Heart left ventricle (tissue), 16 donors: ENCODE measurements around the gene NOTUM. TPM values are rescaled to one million over a fixed set of nuclear protein-coding genes. Genes with fewer than 3 reads are reported as not detected.
A peak's percentile ranks its signal among the peaks of the same experiment; 100 is the strongest.

Experiments used
- ATAC-seq, 4 donors: fragments of 200-7000 bp; cut with Tn5 transposase; one replicate each; pipeline ENCODE4 v1.9.1; 2020 to 2022; ENCODE audit warnings: moderate library complexity in 4 of 4, mild to moderate bottlenecking in 3 of 4, moderate number of reproducible peaks in 1 of 4
- DNase-seq, 5 donors: peaks; one replicate each; pipeline ENCODE4 v3.0.0-alpha.2; 2020
- H3K27ac ChIP-seq, 12 donors: fragments of 200-600 bp; sonication (generic) in 4 of 12; one replicate each; pipeline versions ENCODE4 v1.5.0 to v1.8.0; 2016 to 2022; ENCODE audit warnings: mild to moderate bottlenecking in 2 of 12
- H3K27me3 ChIP-seq, 9 donors: fragments of 200-600 bp; sonication (generic) in 2 of 9; one replicate each; pipeline versions ENCODE4 v1.5.1 to v1.8.0; 2016 to 2022; ENCODE audit warnings: mild to moderate bottlenecking in 3 of 9
- H3K36me3 ChIP-seq, 9 donors: fragments of 200-600 bp; sonication (generic) in 2 of 9; one replicate each; pipeline versions ENCODE4 v1.5.0 to v1.8.0; 2018 to 2022; ENCODE audit warnings: mild to moderate bottlenecking in 2 of 9
- H3K4me1 ChIP-seq, 12 donors: fragments of 200-600 bp; sonication (generic) in 4 of 12; one replicate each; pipeline versions ENCODE4 v1.5.0 to v1.8.0; 2016 to 2022; ENCODE audit warnings: mild to moderate bottlenecking in 3 of 12
- H3K4me3 ChIP-seq, 12 donors: fragments of 200-600 bp; sonication (generic) in 4 of 12; one replicate each; pipeline versions ENCODE4 v1.5.0 to v1.8.0; 2017 to 2022; ENCODE audit warnings: mild to moderate bottlenecking in 9 of 12, moderate library complexity in 4 of 12
- H3K9me3 ChIP-seq, 12 donors: fragments of 200-600 bp; sonication (generic) in 4 of 12; one replicate each; pipeline versions ENCODE4 v1.5.0 to v1.8.0; 2016 to 2022; ENCODE audit warnings: mild to moderate bottlenecking in 1 of 12
- CTCF ChIP-seq, 12 donors: fragments of 200-600 bp; sonication (generic) in 4 of 12; IDR thresholded peaks; one replicate each; pipeline versions ENCODE4 v1.5.0 to v1.8.0; 2018 to 2022; ENCODE audit warnings: antibody characterized with exemption in 12 of 12, mild to moderate bottlenecking in 5 of 12
- POLR2A ChIP-seq, 2 donors: fragments of 450-650 bp; IDR thresholded peaks; one replicate each; pipeline ENCODE4 v1.6.1; 2017; ENCODE audit warnings: antibody characterized with exemption in 2 of 2, mild to moderate bottlenecking in 2 of 2, moderate library complexity in 2 of 2
- WGBS, 4 donors: extraction: QIAGEN DNeasy Blood & Tissue Kit in 2 of 4; methylation state at CpG; one replicate each; pipeline versions ENCODE4 v1.1.5 to v1.1.7; 2013 to 2018; 5-methylcytosine and 5-hydroxymethylcytosine counted together
- intact Hi-C, 10 donors: fragments of 100-400 bp; cut with DNase I; formaldehyde crosslinking; loops; one replicate each; pipeline versions ENCODE4 v1.11.1 to v1.14.2; 2022
- polyA plus RNA-seq, 2 donors: library from polyadenylated mRNA; stranded (reverse); fragments of 200-250 nt; gene quantifications; one replicate each; pipeline ENCODE4 v1.2.3, GENCODE V29; 2013
- total RNA-seq, 9 donors: library from RNA; depleted of rRNA in 2 of 9; stranded (reverse); fragments of >200 nt in 2 of 9; fragmentation: NEBNext Ultra II Directional in 3 of 9; extraction: Animal tissue kit (Norgen Biotek cat#: 25700) in 3 of 9; gene quantifications; one replicate each; pipeline versions ENCODE4 v1.1.0 to v1.2.4, GENCODE V29; 2016 to 2023
- donor health status: ischemic (EF 13 %, LVEDD 7.1; RV severe dilation, severe dysfunction).
- donor health status: healthy with polysubstance abuse.
- donor health status: DM: no; HTN: yes; CAD: no.
- donor health status: DM: no; HTN: no; CAD: no.
- donor health status: ischemic (EF 25% LVEDD 6.9; RV normal size, moderate dysfunction).
- donor health status: ischemic (EF 25% LVEDD 5.7; RV mildly dilated, moderate dysfunction).
- donor health status: healthy.
- donor health status: DM: yes; HTN: yes; CAD: no.
- donor health status: ischemic (EF 35%, LVEDD 5.7; RV mildly dilated, moderate dysfunction).
- donor health status: nonischemic (EF 11% LVEDD 7.7; RV severe dilation, severe dysfunction).
- donor health status: DM: yes; HTN: yes; CAD: no.
- donor health status: PGD.
- donor health status: ischemic (EF 29% LVEDD 5.4; RV normal size, mild dysfunction).
- donor health status: nonischemic (EF 23%, LVEDD 6.1; RV moderate dilation, normal function).

The NOTUM gene
- total and polyA plus RNA-seq, 11 donors = 0.25 to 1.6 (median 0.56) TPM; not detected in 3

DNA sequence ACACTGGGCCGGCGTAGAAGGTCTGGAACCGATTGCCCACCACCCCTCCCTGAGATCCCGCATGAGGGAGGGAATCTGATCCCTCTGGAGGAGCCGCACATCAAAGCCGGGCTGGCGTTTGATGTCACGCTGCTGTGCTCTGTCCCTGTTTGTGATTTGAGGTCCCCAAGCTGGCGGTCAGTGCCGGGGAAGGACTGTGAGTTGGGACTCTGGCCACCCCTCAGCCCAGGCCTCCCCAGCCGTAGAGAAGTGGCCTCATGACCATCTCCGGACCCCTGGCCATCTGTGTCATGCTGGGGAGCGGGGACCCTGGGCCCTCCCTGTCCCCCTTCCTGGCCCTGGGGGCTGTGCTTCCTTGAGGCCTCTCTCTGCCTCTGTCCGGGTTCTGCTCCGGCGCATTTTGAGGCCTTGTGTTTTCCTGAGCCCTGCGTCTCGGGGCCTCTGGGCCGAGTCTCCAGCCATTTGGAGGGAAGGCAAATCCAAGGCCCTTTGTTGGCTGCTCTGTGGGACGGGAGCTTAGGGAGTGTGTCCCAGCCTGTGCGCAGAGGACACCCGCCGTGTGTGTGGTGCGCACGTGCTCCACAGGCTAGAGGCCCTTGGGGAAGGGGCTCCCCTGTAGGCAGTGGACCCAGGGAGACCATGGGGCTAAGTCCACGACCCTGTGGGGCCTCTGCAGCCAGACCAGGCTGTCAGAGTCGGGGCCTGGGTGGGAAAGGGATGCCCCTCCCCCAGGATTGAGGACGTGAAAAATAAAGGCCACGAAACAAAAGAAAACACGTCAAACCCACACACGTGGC is 31.5 kb upstream of the NOTUM start:
- intact Hi-C loops = no loop called here
- ATAC-seq = peak in 3 of 4 donors; percentile 1 to 10 (median 2)
- peak overlapping the region in 6 of 12 donors; percentile 8 to 37 (median 29) for H3K4me3 ChIP-seq
- no peaks in the 10 kb centered on the region for H3K27me3 ChIP-seq
- H3K4me1 ChIP-seq = peaks cover 0 to 26% (median 14%) of the 10 kb centered on the region in 12 donors
- no peak for DNase-seq
- H3K9me3 ChIP-seq = no peaks in the 10 kb centered on the region
- TF ChIP-seq POLR2A (IDR thresholded peaks at IDR 0.05) (no peak), CTCF (IDR thresholded peaks at IDR 0.05) (no peak)
- 75 to 91% (median 78%) methylated on average over 9 to 31 of the region's 31 CpGs for WGBS, 4 donors
- H3K27ac ChIP-seq = peak overlapping the region; percentile 42 to 86 (median 78)
- H3K36me3 ChIP-seq = peaks cover 0 to 27% (median 6%) of the 10 kb centered on the region in 9 donors

GRCh38 chr17:81991684-81992305 is 30.8 kb upstream of the NOTUM start:
- peaks cover 0 to 26% (median 14%) of the 10 kb centered on the region in 12 donors for H3K4me1 ChIP-seq
- 29 to 55% (median 43%) methylated on average over 11 to 31 of the region's 31 CpGs for WGBS, 4 donors
- peak overlapping the region in 6 of 12 donors; percentile 8 to 37 (median 29) for H3K4me3 ChIP-seq
- H3K9me3 ChIP-seq = no peaks in the 10 kb centered on the region
- no peaks in the 10 kb centered on the region for H3K27me3 ChIP-seq
- DNase-seq = peak; percentile 75 to 90 (median 82)
- peak overlapping the region; percentile 42 to 86 (median 78) for H3K27ac ChIP-seq
- ATAC-seq = peak; percentile 88 to 93 (median 90)
- TF ChIP-seq CTCF (IDR thresholded peaks at IDR 0.05) (peak in 2 of 12 donors; percentile 13 to 22), POLR2A (IDR thresholded peaks at IDR 0.05) (no peak)
- intact Hi-C loops = no loop called here
- peaks cover 0 to 33% (median 3%) of the 10 kb centered on the region in 9 donors for H3K36me3 ChIP-seq

GRCh38 chr17:81990836-81991683 is 30.1 kb upstream of the NOTUM start:
- peak in 1 of 5 donors; percentile 46 for DNase-seq

More at GRCh38 chr17:81990836-81991683, 30.1 kb upstream of the NOTUM start:
- H3K36me3 ChIP-seq = peaks cover 0 to 33% (median 10%) of the 10 kb centered on the region in 9 donors
- H3K27me3 ChIP-seq = no peaks in the 10 kb centered on the region
- intact Hi-C loops = no loop called here
- peaks cover 0 to 26% (median 14%) of the 10 kb centered on the region in 12 donors for H3K4me1 ChIP-seq
- H3K9me3 ChIP-seq = no peaks in the 10 kb centered on the region
- peak in 1 of 4 donors; percentile 27 for ATAC-seq
- WGBS, 4 donors = 63 to 81% (median 75%) methylated on average over 13 to 25 of the region's 25 CpGs
- TF ChIP-seq CTCF (IDR thresholded peaks at IDR 0.05) (no peak), POLR2A (IDR thresholded peaks at IDR 0.05) (no peak)
- H3K4me3 ChIP-seq = peak overlapping the region in 1 of 12 donors; percentile 32
- H3K27ac ChIP-seq = peak overlapping the region in 11 of 12 donors; percentile 42 to 86 (median 78)
